ENCODE data around the gene HPSE2.

The HPSE2 gene

GRCh38 chr10:98832738-98833137, 402.9 kb downstream of the HPSE2 start:
- no peak for DNase-seq (ENCODE audit: low spot score)

GRCh38 chr10:98832196-98832595, 403.5 kb downstream of the HPSE2 start:
- no peak for DNase-seq (ENCODE audit: low spot score)

GRCh38 chr10:98831391-98831790, 404.3 kb downstream of the HPSE2 start:
- DNase-seq (ENCODE audit: low spot score) = no peak

DNA sequence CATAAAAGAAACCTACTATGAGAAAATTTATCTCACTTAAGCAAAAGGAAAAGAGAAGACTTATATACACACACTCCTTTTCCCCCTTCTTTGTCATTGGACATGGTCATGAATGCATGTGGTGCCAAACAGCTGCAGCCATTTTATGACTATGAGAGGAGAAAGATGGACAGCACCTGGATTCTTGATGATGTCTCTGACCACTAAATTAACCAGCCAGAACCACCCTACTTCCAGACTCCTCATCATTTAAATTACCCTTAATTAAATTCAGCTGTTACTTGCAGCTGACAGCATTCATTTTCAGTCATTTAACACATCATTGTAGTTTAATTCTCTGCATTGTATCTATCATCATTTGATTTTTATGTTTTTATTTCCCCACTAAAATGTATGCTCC, 409.9 kb downstream of the HPSE2 start:
- no peak for DNase-seq (ENCODE audit: low spot score)

- DNase-seq (ENCODE audit: low spot score) = no peak
Measured at GRCh38 chr10:98817396-98817795, 418.3 kb downstream of the HPSE2 start.

DNA sequence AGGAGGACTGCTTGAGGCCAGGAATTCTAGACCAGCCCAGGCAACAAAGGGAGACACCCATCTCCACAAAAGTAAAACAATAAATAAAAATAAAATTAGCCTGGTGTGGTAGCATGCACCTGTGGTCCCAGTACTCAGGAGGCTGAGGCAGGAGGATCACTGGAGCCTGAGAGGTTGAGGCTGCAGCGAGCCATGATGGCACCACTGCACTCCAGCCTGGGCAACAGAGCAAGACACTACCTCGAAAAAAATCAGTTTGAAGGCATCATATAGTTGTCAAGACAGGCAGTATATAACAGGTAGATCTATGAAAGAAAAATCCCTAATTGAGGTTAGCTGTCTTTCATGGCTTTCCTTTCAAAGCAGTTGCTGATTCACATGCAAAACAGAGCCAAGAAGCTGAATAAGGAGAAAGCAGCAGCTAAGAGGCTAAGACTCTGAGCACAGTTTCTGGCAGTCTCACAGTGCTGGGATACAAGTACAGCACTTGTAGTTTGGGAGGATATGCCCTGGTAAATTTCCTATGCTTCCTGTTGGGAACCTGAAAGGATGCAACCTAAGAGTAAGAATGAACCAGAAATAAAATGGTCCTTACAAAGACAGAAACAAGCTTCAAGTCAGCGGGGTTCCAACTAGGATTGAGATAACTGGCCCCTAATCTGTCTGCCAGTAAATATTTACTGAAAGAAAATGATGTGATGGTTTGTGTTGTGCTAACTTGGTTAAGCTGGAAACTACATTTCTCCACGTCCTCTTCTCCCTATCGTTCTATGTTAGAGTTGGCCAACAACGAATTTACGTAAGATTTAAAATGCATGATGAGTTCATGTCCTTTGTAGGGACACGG, 420.4 kb downstream of the HPSE2 start:
- no peak for DNase-seq (ENCODE audit: low spot score)

GRCh38 chr10:98814470-98814869, 421.2 kb downstream of the HPSE2 start:
- DNase-seq (ENCODE audit: low spot score) = no peak

DNA sequence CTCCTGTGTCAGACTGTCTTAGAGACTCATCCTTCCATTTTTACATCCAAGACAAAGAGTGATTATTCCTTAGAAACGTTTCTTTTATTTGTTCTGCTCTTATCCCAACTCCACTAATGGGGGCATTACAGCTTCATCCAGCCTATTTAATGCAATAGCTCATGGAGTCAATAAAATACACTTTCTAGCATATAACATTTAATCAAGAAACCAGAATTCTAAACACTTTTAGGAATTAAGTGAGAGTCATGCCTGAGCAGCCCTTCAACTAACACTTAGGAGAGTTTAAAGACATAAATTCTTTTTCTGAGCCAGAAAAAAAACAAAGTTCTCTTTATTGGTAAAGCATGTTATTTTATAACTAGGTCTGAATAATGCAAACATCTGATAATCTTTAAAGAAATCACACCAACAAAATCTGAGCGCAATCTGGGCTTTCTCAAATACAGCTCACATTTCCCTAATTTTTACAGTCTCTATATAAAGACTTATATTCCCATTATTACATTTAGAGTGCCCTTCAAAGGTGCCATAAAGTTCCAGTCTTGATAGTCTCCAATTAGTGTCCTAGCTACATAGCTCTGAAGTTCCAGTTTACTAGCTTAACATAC, 427.3 kb downstream of the HPSE2 start:
- no peak for DNase-seq (ENCODE audit: low spot score)

DNA sequence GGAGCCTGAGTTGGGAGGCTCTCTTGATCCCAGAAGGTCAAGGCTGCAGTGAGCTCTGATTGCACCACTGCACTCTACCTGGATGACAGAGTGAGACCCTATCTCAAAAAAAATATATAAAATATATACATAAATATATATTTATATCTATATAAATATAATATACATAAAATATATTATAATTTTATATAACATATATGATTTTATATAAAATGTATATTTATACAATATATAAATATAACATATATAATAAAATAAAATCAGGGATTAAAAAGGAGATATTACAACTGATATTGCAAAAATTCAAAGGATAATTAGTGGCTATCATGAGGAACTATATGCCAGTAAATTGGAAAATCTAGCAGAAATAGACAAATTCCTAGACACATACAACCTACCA, 435.4 kb downstream of the HPSE2 start:
- no peak for DNase-seq (ENCODE audit: low spot score)

DNA sequence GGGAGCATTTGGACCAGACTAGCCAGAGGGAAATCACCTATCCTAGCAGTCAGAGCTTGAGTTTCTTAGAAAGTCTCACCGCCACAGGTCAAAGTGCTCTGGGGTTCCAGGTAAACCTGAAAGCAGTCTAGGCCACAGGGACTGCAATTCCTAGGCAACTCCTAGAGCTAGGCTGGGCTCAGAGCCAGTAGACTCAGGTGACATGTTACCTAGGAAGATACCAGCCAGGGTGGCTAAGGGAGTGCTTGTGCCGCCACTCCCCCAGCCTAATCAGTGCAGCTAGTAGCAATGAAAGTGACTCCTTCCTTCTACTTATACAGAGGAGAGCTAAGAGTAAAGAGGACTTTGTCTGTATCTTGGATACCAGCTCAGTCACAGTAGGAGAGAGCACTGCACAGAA, 440.2 kb downstream of the HPSE2 start:
- no peak for DNase-seq (ENCODE audit: low spot score)

DNA sequence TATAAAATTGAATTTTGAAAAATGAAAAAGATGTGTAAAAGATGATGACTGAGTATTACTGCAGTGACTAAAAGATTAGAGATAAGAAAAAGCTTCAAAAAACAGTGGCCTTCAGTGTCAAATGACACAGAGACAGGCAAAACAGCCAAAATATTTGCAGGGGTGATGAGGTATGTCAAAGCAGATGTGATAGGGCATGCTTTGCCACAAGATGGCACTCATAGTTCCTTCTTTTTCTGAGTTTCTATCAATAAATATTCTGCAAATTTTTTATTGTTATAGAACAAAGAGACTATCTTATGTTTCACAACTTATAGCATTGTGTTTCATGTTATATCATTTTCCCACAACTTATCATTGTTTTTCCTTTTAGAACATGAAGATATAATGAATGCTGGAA, 444.8 kb downstream of the HPSE2 start:
- DNase-seq (ENCODE audit: low spot score) = peak; percentile 14

DNA sequence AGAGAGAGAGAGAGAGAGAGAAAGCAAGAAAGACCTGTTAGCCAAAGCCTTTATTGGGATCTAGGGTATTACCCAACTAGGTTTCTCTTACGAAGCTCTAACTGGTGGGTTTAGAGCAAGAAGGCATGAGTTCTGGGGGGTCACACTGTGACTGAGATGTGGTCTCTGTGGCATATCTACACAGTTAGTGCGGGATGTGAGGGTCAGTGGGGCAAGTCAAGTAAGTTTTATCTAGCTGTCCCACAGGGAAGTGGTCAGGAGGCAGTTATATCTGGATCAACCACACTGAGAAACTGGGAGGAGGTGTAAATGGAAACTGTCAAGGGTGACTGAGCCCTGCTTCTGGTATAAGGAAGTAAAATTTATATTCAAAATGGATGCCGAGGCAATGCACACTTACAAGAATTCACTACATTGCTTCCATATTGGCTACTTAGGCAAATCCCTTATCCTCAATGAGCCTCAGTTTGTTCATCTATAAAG, 457.3 kb downstream of the HPSE2 start:
- DNase-seq (ENCODE audit: low spot score) = no peak

DNA sequence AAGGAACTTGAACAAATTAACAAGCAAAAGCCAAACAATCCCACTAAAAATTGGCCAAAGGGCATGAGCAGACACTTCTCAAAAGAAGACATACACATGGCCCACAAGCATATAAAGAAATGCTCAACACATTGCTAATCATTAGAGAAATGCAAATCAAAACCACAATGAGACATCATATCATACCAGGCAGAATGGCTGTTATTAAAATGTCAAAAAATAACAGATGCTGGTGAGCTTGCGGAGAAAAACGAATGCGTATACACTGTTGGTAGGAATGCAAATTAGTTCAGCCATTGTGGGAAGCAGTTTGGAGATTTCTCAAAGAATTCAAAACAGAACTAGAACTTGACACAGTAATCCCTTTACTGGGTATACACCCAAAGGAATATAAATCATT, 477.2 kb downstream of the HPSE2 start:
- no peak for DNase-seq (ENCODE audit: low spot score)

- DNase-seq (ENCODE audit: low spot score) = peak; percentile 4
Measured at GRCh38 chr10:98748298-98748697, 487.4 kb downstream of the HPSE2 start.

DNA sequence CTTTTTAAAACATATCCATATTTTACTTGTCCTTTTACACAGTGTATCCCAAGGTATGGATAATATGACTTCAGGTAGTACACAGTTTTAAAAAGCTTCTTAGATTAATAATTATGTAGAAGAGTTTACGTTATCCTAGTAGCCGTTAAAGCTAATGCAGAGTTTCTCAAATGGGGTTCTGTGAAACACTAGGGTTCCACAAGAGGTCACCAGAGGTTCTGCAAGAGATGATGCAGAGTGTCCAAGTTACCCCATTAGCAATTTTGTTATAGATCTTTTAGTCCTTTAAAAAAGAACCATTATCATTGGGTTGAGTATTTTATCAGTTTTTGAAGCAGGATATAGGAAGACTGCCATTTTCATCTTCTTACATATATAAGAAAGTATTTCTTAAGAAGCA, 490.0 kb downstream of the HPSE2 start:
- DNase-seq (ENCODE audit: low spot score) = no peak

GRCh38 chr10:98720551-98720950, 515.1 kb downstream of the HPSE2 start:
- no peak for DNase-seq (ENCODE audit: low spot score)

- no peak for DNase-seq (ENCODE audit: low spot score)
Measured at GRCh38 chr10:98713586-98713985, 522.1 kb downstream of the HPSE2 start.

DNA sequence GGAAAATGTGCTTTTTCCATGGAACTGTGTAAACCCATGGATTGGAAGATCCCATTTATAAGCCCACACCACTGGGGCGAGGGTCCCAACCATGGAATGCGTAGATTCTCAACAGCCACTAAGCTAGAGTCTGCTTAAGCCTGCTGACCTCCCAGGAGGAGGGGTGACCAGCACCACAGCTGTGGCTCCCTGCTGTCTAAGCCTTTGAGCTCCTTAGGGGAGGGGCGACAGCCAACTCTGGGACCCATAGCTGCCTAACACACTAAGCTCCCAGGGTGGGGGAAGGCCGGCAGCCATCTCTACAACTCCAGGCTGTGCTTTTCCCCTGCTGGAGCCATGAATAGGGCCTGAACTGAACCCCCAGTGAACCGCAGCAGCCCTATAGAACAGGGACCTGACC, 539.1 kb downstream of the HPSE2 start:
- DNase-seq (ENCODE audit: low spot score) = no peak

DNA sequence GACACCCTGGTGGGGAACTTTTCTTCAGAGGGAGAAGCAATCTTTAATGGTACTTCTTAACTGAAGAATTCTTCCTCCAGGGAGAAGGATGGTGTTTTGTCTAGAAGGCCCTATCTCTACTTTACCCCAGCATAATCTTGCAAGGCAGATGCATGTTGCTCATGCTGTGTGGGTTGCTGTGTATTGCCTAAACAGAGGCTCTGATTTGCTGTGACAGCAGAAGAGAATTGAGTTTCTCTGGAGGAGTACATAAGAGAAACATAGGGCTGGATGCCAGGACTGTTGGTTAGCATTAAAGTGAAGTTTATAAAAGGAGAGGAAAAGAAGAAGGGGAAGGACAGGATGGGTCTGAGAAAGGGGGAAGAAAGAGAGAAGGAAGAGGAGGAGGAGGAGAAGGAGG, 540.8 kb downstream of the HPSE2 start:
- no peak for DNase-seq (ENCODE audit: low spot score)

- no peak for DNase-seq (ENCODE audit: low spot score)
Measured at GRCh38 chr10:98694014-98694413, 541.6 kb downstream of the HPSE2 start.

GRCh38 chr10:98687685-98688084, 548.0 kb downstream of the HPSE2 start:
- DNase-seq (ENCODE audit: low spot score) = no peak

GRCh38 chr10:98684019-98684899, 551.4 kb downstream of the HPSE2 start:
- DNase-seq (ENCODE audit: low spot score) = no peak

- DNase-seq (ENCODE audit: low spot score) = no peak
Measured at GRCh38 chr10:98676895-98677294, 558.8 kb downstream of the HPSE2 start.
